PC-3 (cell line): ENCODE measurements around the gene CHI3L2. TPM values are rescaled to one million over a fixed set of nuclear protein-coding genes. Genes with fewer than 3 reads are reported as not detected.
A peak's percentile ranks its signal among the peaks of the same experiment; 100 is the strongest.

ENCODE experiments used
- ATAC-seq: fragments of 200-7000 bp; cut with Tn5 transposase; 2 replicates; pipeline ENCODE4 v1.9.1; 2020; ENCODE audit warnings: mild to moderate bottlenecking, moderate library complexity
- BruUV-seq: library from RNA; stranded (reverse); fragments of 400-500 nt; replicated peaks from 2 replicates; lab custom pipeline; 2021; lab: Mats Ljungman, UMichigan
- CTCF ChIA-PET: fragments of 300-600 bp; sonication (Branson Sonifier 250); formaldehyde crosslinking; loops from one replicate; lab custom pipeline; 2022; ENCODE audit warnings: antibody characterized with exemption; lab: Charles Lee
- POLR2A ChIA-PET: fragments of 300-600 bp; sonication (Branson Sonifier 250); formaldehyde crosslinking; loops from one replicate; lab custom pipeline; 2022; ENCODE audit warnings: antibody characterized with exemption; ENCODE audit not compliant: unreplicated experiment; lab: Charles Lee
- DNase-seq: peaks from one replicate; pipeline ENCODE4 v3.0.0-alpha.2; 2015
- H2AFZ ChIP-seq: fragments of 300-600 bp; sonication (generic); 2 replicates; pipeline ENCODE4 v1.6.0; 2016; ENCODE audit warnings: antibody characterized with exemption, low read length
- H3F3A ChIP-seq: fragments of 300-600 bp; sonication (generic); one replicate; pipeline ENCODE4 v1.6.0; 2017; ENCODE audit warnings: antibody characterized with exemption, low read length, control low read depth, mild to moderate bottlenecking; ENCODE audit not compliant: unreplicated experiment
- H3K27ac ChIP-seq: fragments of 300-600 bp; sonication (generic); 2 replicates; pipeline ENCODE4 v1.5.1; 2016; ENCODE audit warnings: mild to moderate bottlenecking, low read length
- H3K27me3 ChIP-seq: fragments of 300-600 bp; sonication (generic); 2 replicates; pipeline ENCODE4 v1.6.1; 2016; ENCODE audit warnings: low read length, mixed read lengths
- H3K36me3 ChIP-seq: fragments of 300-600 bp; sonication (generic); 2 replicates; pipeline ENCODE4 v1.6.1; 2016; ENCODE audit warnings: low read depth, mixed run types, low read length, mixed read lengths
- H3K4me1 ChIP-seq: fragments of 300-600 bp; sonication (generic); 2 replicates; pipeline ENCODE4 v1.5.1; 2016; ENCODE audit warnings: low read length; ENCODE audit not compliant: insufficient read depth
- H3K4me2 ChIP-seq: fragments of 300-600 bp; sonication (generic); 2 replicates; pipeline ENCODE4 v1.6.0; 2016; ENCODE audit warnings: low read length
- H3K4me3 ChIP-seq: fragments of 300-600 bp; sonication (generic); 2 replicates; pipeline ENCODE4 v1.5.1; 2016; ENCODE audit warnings: mild to moderate bottlenecking, low read length, mixed read lengths
- H3K79me2 ChIP-seq: fragments of 300-600 bp; sonication (generic); 2 replicates; pipeline ENCODE4 v1.6.1; 2017; ENCODE audit warnings: low read length, mixed read lengths
- H3K9ac ChIP-seq: fragments of 300-600 bp; sonication (generic); 2 replicates; pipeline ENCODE4 v1.6.0; 2016; ENCODE audit warnings: mild to moderate bottlenecking, low read length
- H3K9me2 ChIP-seq: fragments of 300-600 bp; sonication (generic); replicated peaks from 2 replicates; pipeline ENCODE4 v1.6.1; 2016; ENCODE audit warnings: mixed run types, low read length, mixed read lengths
- H3K9me3 ChIP-seq: fragments of 300-600 bp; sonication (generic); 2 replicates; pipeline ENCODE4 v1.6.1; 2016; ENCODE audit warnings: low read length, mixed read lengths
- H4K20me1 ChIP-seq: fragments of 300-600 bp; sonication (generic); 2 replicates; pipeline ENCODE4 v1.6.1; 2016; ENCODE audit warnings: low read length, mixed read lengths
- EZH2 ChIP-seq: fragments of 300-600 bp; sonication (generic); IDR thresholded peaks from one replicate; pipeline ENCODE4 v1.6.1; 2017; ENCODE audit warnings: antibody characterized with exemption, mild to moderate bottlenecking, low read length; ENCODE audit not compliant: unreplicated experiment
- EZH2phosphoT487 ChIP-seq: fragments of 300-600 bp; sonication (generic); IDR thresholded peaks from 2 replicates; pipeline ENCODE4 v1.6.1; 2018; ENCODE audit warnings: mild to moderate bottlenecking, antibody characterized with exemption, low read length, borderline replicate concordance
- intact Hi-C: fragments of 100-400 bp; cut with micrococcal nuclease; formaldehyde crosslinking; loops from 2 replicates; pipeline ENCODE4 v1.9.0; 2023
- total RNA-seq: library from RNA; depleted of rRNA; stranded (reverse); fragments of >200 nt; gene quantifications from 2 replicates; pipeline ENCODE4 v1.2.3, GENCODE V29; 2014
- TF ChIP-seq, protein P1 (sequence below): fragments of 300-600 bp; sonication (generic); conservative IDR thresholded peaks from 2 replicates; pipeline ENCODE4 v1.5.1; 2017; ENCODE audit warnings: antibody characterized with exemption, low read depth, mild to moderate bottlenecking, low read length

Gene CHI3L2
- total RNA-seq, 1 experiment from 2014 or later, result 0.55 TPM

DNA sequence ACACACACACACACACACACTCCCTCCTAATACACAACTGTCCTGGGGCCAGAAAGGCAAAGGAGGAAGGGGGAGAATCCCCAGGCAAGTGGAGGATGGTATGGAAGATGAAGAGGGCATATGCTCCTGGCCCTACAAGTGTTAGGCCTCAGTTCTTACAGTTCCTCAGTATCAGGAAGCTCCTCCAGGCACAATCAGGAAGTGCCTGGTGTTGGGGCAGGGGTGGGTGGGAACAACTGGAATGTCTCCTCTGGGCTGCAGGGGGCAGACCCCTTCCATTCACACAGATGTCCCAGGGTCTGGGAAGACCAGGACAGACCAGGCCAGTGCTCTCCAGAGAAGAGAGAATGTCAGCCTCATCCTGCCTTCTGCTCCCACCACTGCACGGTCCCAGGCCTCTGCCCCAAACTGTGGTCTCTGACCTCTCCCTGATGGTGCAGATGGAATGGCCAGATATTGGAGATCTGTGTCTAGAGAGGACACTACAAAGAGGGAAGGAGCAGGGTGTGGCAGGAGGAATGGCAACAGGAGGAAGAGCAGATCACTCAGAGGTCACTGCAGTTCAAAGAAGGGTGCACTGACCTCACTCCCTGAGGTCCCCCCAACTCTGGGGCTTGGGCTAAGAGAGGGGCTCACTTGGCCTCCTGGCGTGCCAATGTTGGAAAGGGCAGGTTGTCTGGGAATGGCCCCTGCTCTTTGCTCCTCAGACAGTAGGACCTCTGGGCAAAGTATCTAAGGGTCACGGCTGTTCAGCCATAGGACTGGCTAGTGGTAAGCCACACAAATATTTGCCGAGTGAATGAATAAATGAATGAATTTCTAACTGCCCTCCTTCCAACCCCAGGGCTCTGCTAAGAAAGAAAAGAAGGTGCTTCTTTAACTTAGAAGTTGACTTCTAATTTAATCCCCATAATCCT lies 24.5 kb upstream of the CHI3L2 start:
- Histone ChIP-seq H3K4me1 (peaks cover 26% of the 10 kb centered on the region), H2AFZ (peak overlapping the region; percentile 86), H3K4me3 (peak overlapping the region; percentile 64), H3K79me2 (no peaks in the 10 kb centered on the region), H3K27me3 (no peaks in the 10 kb centered on the region), H3K9ac (peak overlapping the region; percentile 55), H4K20me1 (no peaks in the 10 kb centered on the region), H3K9me3 (no peaks in the 10 kb centered on the region), H3K27ac (peak overlapping the region; percentile 34; the same call in 1 of the 2 replicates), H3F3A (no peaks in the 10 kb centered on the region), H3K9me2 (no peaks in the 10 kb centered on the region), H3K4me2 (peak overlapping the region; percentile 85), H3K36me3 (no peaks in the 10 kb centered on the region)
- DNase-seq (no peak), ATAC-seq (no peak; the same call in 1 of the 2 replicates)
- ChIA-PET POLR2A (no interaction called here), CTCF (no interaction called here)
- intact Hi-C loops, result no loop called here
- TSS peak; percentile 53 for BruUV-seq
- TF ChIP-seq EZH2 (no peak), EZH2phosphoT487 (no peak)
- TF ChIP-seq, protein P1, sequence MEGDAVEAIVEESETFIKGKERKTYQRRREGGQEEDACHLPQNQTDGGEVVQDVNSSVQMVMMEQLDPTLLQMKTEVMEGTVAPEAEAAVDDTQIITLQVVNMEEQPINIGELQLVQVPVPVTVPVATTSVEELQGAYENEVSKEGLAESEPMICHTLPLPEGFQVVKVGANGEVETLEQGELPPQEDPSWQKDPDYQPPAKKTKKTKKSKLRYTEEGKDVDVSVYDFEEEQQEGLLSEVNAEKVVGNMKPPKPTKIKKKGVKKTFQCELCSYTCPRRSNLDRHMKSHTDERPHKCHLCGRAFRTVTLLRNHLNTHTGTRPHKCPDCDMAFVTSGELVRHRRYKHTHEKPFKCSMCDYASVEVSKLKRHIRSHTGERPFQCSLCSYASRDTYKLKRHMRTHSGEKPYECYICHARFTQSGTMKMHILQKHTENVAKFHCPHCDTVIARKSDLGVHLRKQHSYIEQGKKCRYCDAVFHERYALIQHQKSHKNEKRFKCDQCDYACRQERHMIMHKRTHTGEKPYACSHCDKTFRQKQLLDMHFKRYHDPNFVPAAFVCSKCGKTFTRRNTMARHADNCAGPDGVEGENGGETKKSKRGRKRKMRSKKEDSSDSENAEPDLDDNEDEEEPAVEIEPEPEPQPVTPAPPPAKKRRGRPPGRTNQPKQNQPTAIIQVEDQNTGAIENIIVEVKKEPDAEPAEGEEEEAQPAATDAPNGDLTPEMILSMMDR, result no peak

- H4K20me1 ChIP-seq, result no peaks in the 10 kb centered on the region
- TF ChIP-seq, protein P1, result no peak
- TF ChIP-seq EZH2phosphoT487 (no peak), EZH2 (no peak)
- intact Hi-C loops, result no loop called here
- DNase-seq (peak; percentile 54), ATAC-seq (peak; percentile 68)
- ChIA-PET POLR2A (no interaction called here), CTCF (no interaction called here)
- H3K79me2 ChIP-seq, result no peaks in the 10 kb centered on the region
- peak overlapping the region; percentile 64 for H3K4me3 ChIP-seq
- H3K9me2 ChIP-seq, result no peaks in the 10 kb centered on the region
- H3K4me1 ChIP-seq, result peaks cover 30% of the 10 kb centered on the region
- no peaks in the 10 kb centered on the region for H3K9me3 ChIP-seq
- peak overlapping the region; percentile 86 for H2AFZ ChIP-seq
- peak overlapping the region; percentile 85 for H3K4me2 ChIP-seq
- no peaks in the 10 kb centered on the region for H3F3A ChIP-seq
- BruUV-seq, result no TSS peak
- 0 out of 2 replicates have a peak overlapping the region, but pooled peaks have one; percentile 3 for H3K27ac ChIP-seq
- H3K27me3 ChIP-seq, result no peaks in the 10 kb centered on the region
- peak overlapping the region; percentile 55 for H3K9ac ChIP-seq
- no peaks in the 10 kb centered on the region for H3K36me3 ChIP-seq
These were observed 23.8 kb upstream of the CHI3L2 start for GRCh38 chr1:111203681-111204200.
